Activated B cell treated with CpG ODN at 0.5 μM for 24 hours (primary cell): ENCODE results near the gene LRBA. TPM values are rescaled to one million over a fixed set of nuclear protein-coding genes. Genes with fewer than 3 reads are reported as not detected.

Source experiments
- ATAC-seq: fragments of 200-7000 bp; cut with Tn5 transposase; one replicate; pipeline ENCODE4 v1.10.0; 2021; ENCODE audit warnings: low read depth, mild to moderate bottlenecking, moderate library complexity
- CTCF ChIA-PET: fragments of 350-600 bp; sonication (Branson Sonifier 250); formaldehyde crosslinking; loops from one replicate; lab custom pipeline; 2021; ENCODE audit warnings: antibody characterized with exemption; lab: Charles Lee
- POLR2A ChIA-PET: fragments of 350-600 bp; sonication (Branson Sonifier 250); formaldehyde crosslinking; loops from one replicate; lab custom pipeline; 2021; ENCODE audit warnings: antibody characterized with exemption; lab: Charles Lee
- DNase-seq: peaks from one replicate; pipeline ENCODE4 v3.0.0; 2022
- H3K27ac Mint-ChIP-seq: one replicate; pipeline ENCODE4 v1.8.0; 2020; ENCODE audit warnings: mixed read lengths
- H3K27me3 Mint-ChIP-seq: one replicate; pipeline ENCODE4 v1.8.0; 2021; ENCODE audit warnings: mixed read lengths
- H3K36me3 Mint-ChIP-seq: one replicate; pipeline ENCODE4 v1.8.0; 2021; ENCODE audit warnings: low read depth, mixed read lengths
- H3K4me1 Mint-ChIP-seq: one replicate; pipeline ENCODE4 v1.8.0; 2021; ENCODE audit warnings: mixed read lengths
- H3K4me3 Mint-ChIP-seq: one replicate; pipeline ENCODE4 v1.8.0; 2020; ENCODE audit warnings: mild to moderate bottlenecking, mixed read lengths
- H3K9me3 Mint-ChIP-seq: one replicate; pipeline ENCODE4 v1.8.0; 2020; ENCODE audit warnings: mixed read lengths
- CTCF ChIP-seq: fragments of 200-600 bp; IDR thresholded peaks from one replicate; pipeline ENCODE4 v1.8.0; 2022; ENCODE audit warnings: antibody characterized with exemption, mild to moderate bottlenecking
- intact Hi-C: fragments of 100-400 bp; cut with micrococcal nuclease; formaldehyde crosslinking; loops from one replicate; pipeline ENCODE4 v1.15.1; 2024
- total RNA-seq: library from RNA; stranded (reverse); gene quantifications from 2 replicates; pipeline ENCODE4 v1.2.3, GENCODE V29; 2022

LRBA gene
- total RNA-seq, 1 donor from 2014 or later = 66.5 TPM

DNA sequence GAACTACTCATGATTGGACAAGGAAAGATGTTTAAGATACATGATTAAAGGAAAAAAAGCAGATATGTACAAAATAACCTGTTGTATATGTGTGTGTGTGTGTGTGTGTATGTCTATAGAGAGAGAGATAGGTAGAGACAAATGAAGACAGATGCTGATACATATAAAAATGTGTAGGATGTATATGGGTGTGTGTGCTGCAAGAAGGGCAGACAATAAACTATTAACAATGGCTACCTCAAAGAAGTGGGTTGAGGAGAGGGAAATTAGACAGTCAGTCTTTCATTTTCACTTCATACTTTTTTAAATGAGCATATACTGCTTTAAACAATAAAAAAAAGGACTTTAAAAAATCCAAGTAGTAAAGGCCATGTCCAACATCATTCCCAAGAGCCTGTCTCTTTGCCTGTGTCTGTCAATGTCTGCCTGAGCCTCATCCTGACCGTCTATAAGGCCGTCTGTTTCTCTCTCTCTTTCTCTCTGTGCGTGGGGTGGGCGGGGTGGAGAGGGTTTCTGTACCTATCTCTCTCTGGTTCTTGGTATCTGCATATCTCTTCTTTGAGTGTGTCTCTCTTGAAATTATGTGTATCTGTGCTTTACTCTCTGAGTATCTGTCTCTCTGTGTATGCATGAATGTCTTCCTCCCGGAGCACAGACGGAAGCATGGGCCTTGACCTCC, 62.8 kb downstream of the LRBA start:
- Mint-ChIP-seq H3K4me1 (peaks cover 44% of the 10 kb centered on the region), H3K4me3 (no peak overlapping the region), H3K27ac (no peak overlapping the region), H3K9me3 (peaks cover 12% of the 10 kb centered on the region), H3K36me3 (peaks cover 19% of the 10 kb centered on the region), H3K27me3 (no peaks in the 10 kb centered on the region)
- no peak for TF ChIP-seq CTCF
- CTCF ChIA-PET = no interaction called here
- ATAC-seq (no peak), DNase-seq (no peak)
- intact Hi-C loops = no loop called here
- POLR2A ChIA-PET = no interaction called here

- H3K9me3 Mint-ChIP-seq = no peaks in the 10 kb centered on the region
- no peaks in the 10 kb centered on the region for H3K27me3 Mint-ChIP-seq
- POLR2A ChIA-PET = no interaction called here
- H3K36me3 Mint-ChIP-seq = peaks cover 6% of the 10 kb centered on the region
- CTCF ChIA-PET = no interaction called here
- H3K4me3 Mint-ChIP-seq = no peak overlapping the region
- no peak for TF ChIP-seq CTCF
- ATAC-seq (no peak), DNase-seq (no peak)
- H3K27ac Mint-ChIP-seq = no peak overlapping the region
- H3K4me1 Mint-ChIP-seq = peaks cover 53% of the 10 kb centered on the region
- intact Hi-C loops = no loop called here
Measured at GRCh38 chr4:150950657-150951288, 64.3 kb downstream of the LRBA start.

DNA sequence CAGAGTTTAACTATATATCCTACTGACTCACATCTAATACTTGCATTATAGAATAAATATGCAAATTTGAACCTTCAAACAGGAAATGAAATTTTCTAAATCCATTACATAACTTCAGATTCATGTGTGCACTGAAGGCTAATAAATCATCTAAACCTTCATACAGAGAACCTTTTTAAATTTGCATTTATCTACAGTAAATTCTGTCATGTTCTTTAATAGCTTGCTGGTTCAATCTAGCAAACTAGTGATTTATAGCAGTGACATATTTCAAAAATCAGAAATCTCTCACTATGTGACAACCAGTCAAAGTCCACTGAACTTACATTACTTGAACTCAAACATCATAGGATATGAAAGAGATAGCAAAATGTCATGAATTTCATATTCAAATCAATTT, 65.1 kb downstream of the LRBA start:
- H3K4me3 Mint-ChIP-seq = no peak overlapping the region
- CTCF ChIA-PET = no interaction called here
- H3K36me3 Mint-ChIP-seq = peaks cover 3% of the 10 kb centered on the region
- no peak overlapping the region for H3K27ac Mint-ChIP-seq
- ATAC-seq (no peak), DNase-seq (no peak)
- POLR2A ChIA-PET = no interaction called here
- peaks cover 51% of the 10 kb centered on the region for H3K4me1 Mint-ChIP-seq
- intact Hi-C loops = no loop called here
- no peak for TF ChIP-seq CTCF
- H3K9me3 Mint-ChIP-seq = no peaks in the 10 kb centered on the region
- no peaks in the 10 kb centered on the region for H3K27me3 Mint-ChIP-seq

DNA sequence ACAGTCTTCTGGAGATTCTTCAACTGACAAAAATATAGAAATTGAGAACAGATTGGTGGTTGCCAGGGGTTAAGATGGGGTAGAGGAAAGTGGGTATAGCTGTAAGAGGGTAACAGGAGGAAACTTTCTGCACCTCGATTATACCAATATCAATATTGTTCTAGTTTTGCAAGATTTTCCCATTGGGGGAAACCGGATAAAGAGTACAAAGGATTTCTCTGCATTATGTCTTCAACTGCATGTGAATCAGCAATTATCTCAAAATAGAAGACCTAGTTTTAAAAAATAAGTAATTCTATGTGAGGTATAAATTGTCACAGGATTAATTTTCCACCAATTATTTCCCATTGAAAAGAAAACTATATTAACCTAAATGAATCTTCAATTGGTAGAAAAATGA, 65.7 kb downstream of the LRBA start:
- Mint-ChIP-seq H3K27me3 (no peaks in the 10 kb centered on the region), H3K4me1 (peaks cover 56% of the 10 kb centered on the region), H3K27ac (no peak overlapping the region), H3K36me3 (peaks cover 3% of the 10 kb centered on the region), H3K4me3 (no peak overlapping the region), H3K9me3 (no peaks in the 10 kb centered on the region)
- no peak for DNase-seq
- intact Hi-C loops = no loop called here
- CTCF ChIA-PET = no interaction called here
- no peak for TF ChIP-seq CTCF
- POLR2A ChIA-PET = no interaction called here
- no peak for ATAC-seq

DNA sequence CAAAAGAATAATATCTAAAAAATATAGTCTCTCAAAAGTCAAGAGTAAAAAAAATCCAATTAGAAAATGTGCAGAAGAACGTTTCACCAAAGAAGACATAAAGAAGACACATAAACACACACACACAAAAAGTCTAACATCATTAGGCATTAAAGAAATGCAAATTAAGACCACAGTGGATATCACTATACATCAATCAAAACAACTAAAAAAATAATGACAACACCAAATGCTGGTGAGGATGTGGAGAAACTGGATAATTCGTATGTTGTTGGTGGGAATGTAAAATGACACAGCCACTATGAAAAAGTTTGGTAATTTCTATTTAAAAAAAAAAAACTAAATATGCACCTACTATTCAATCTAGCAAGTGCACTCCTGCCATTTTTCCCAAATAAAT, 66.4 kb downstream of the LRBA start:
- no peak for TF ChIP-seq CTCF
- H3K4me3 Mint-ChIP-seq = no peak overlapping the region
- CTCF ChIA-PET = no interaction called here
- POLR2A ChIA-PET = no interaction called here
- intact Hi-C loops = no loop called here
- peaks cover 58% of the 10 kb centered on the region for H3K4me1 Mint-ChIP-seq
- DNase-seq = no peak
- peaks cover 5% of the 10 kb centered on the region for H3K36me3 Mint-ChIP-seq
- no peaks in the 10 kb centered on the region for H3K27me3 Mint-ChIP-seq
- no peak for ATAC-seq
- no peak overlapping the region for H3K27ac Mint-ChIP-seq
- H3K9me3 Mint-ChIP-seq = no peaks in the 10 kb centered on the region
